Spinal cord (tissue), 10 donors: ENCODE measurements around the gene RTEL1. TPM values are rescaled to one million over a fixed set of nuclear protein-coding genes. Genes with fewer than 3 reads are reported as not detected.

ENCODE experiments used
- DNase-seq, 6 donors: peaks; one replicate each; pipeline versions ENCODE4 v3.0.0 to v3.0.0-alpha.2; 2013 to 2015; ENCODE audit warnings: low spot score in 6 of 6, low read depth in 4 of 6
- H3K27ac ChIP-seq: one replicate; pipeline ENCODE4 v1.5.1; 2013; ENCODE audit warnings: low read depth, low read length, control low read depth
- H3K27me3 ChIP-seq: one replicate; pipeline ENCODE4 v1.6.1; 2013; ENCODE audit warnings: low read length; ENCODE audit not compliant: control insufficient read depth, insufficient read depth
- H3K36me3 ChIP-seq: one replicate; pipeline ENCODE4 v1.6.1; 2013; ENCODE audit warnings: low read length; ENCODE audit not compliant: control insufficient read depth, insufficient read depth
- H3K4me1 ChIP-seq: one replicate; pipeline ENCODE4 v1.6.1; 2013; ENCODE audit warnings: low read length; ENCODE audit not compliant: control insufficient read depth, insufficient read depth
- H3K4me3 ChIP-seq: one replicate; pipeline ENCODE4 v1.5.1; 2013; ENCODE audit warnings: low read depth, low read length, control low read depth
- H3K9me3 ChIP-seq: one replicate; pipeline ENCODE4 v1.6.1; 2013; ENCODE audit warnings: low read length; ENCODE audit not compliant: control insufficient read depth, insufficient read depth
- WGBS: methylation state at CpG from one replicate; pipeline ENCODE4 v1.1.5; 2013; ENCODE audit warnings: missing lambda C conversion rate; ENCODE audit not compliant: insufficient coverage; 5-methylcytosine and 5-hydroxymethylcytosine counted together
- polyA plus RNA-seq, 2 donors: library from polyadenylated mRNA; unstranded; fragments of 120-200 nt; gene quantifications; one replicate each; pipeline ENCODE4 v1.2.1, GENCODE V29; 2013; ENCODE audit not compliant: insufficient read length in 2 of 2
- total RNA-seq, 2 donors: library from RNA; depleted of rRNA in 1 of 2; stranded (reverse); fragments of 120-200 nt in 1 of 2; fragments of >200 nt in 1 of 2; gene quantifications; one replicate each; pipeline versions ENCODE4 v1.2.3 to v1.2.4, GENCODE V29; 2013 to 2014
- donor health status: healthy.

RTEL1 gene
- total and polyA plus RNA-seq, 4 donors, result 8.1 to 29.6 (median 19.3) TPM

- Histone ChIP-seq H3K9me3 (no peaks in the 10 kb centered on the region), H3K4me3 (no peak overlapping the region), H3K36me3 (peaks cover 97% of the 10 kb centered on the region), H3K27me3 (no peaks in the 10 kb centered on the region), H3K4me1 (peaks cover 22% of the 10 kb centered on the region), H3K27ac (no peak overlapping the region)
- 80% methylated on average over 14 of the region's 20 CpGs for WGBS
- no peak for DNase-seq
Measured at GRCh38 chr20:63692436-63693082, 34.4 kb downstream of the RTEL1 start.

GRCh38 chr20:63693083-63693732 lies 35.1 kb downstream of the RTEL1 start:
- Histone ChIP-seq H3K4me3 (no peak overlapping the region), H3K27ac (no peak overlapping the region), H3K27me3 (no peaks in the 10 kb centered on the region), H3K4me1 (peaks cover 24% of the 10 kb centered on the region), H3K36me3 (peaks cover 97% of the 10 kb centered on the region), H3K9me3 (no peaks in the 10 kb centered on the region)
- DNase-seq, result no peak
- 98% methylated on average over 8 of the region's 10 CpGs for WGBS

GRCh38 chr20:63693733-63694583 lies 35.8 kb downstream of the RTEL1 start:
- Histone ChIP-seq H3K27me3 (no peaks in the 10 kb centered on the region), H3K4me3 (no peak overlapping the region), H3K27ac (no peak overlapping the region), H3K4me1 (peaks cover 23% of the 10 kb centered on the region), H3K36me3 (peaks cover 97% of the 10 kb centered on the region), H3K9me3 (no peaks in the 10 kb centered on the region)
- DNase-seq, result no peak
- 98% methylated on average over 21 of the region's 21 CpGs for WGBS

- Histone ChIP-seq H3K27me3 (no peaks in the 10 kb centered on the region), H3K4me1 (peaks cover 25% of the 10 kb centered on the region), H3K9me3 (no peaks in the 10 kb centered on the region), H3K36me3 (peaks cover 97% of the 10 kb centered on the region), H3K4me3 (no peak overlapping the region), H3K27ac (no peak overlapping the region)
- 93% methylated on average over 36 of the region's 37 CpGs for WGBS
- no peak for DNase-seq
Measured at GRCh38 chr20:63694584-63695423, 36.7 kb downstream of the RTEL1 start.

- H3K27ac ChIP-seq, result no peak overlapping the region
- whole genome bisulfite sequencing, result 89% methylated on average over 24 of the region's 25 CpGs
- no peak for DNase-seq
- H3K9me3 ChIP-seq, result no peaks in the 10 kb centered on the region
- H3K4me1 ChIP-seq, result peaks cover 25% of the 10 kb centered on the region
- no peaks in the 10 kb centered on the region for H3K27me3 ChIP-seq
- no peak overlapping the region for H3K4me3 ChIP-seq
- peaks cover 97% of the 10 kb centered on the region for H3K36me3 ChIP-seq
Measured at GRCh38 chr20:63695424-63696305, 37.6 kb downstream of the RTEL1 start.

- Histone ChIP-seq H3K4me3 (no peak overlapping the region), H3K27ac (no peak overlapping the region), H3K4me1 (peaks cover 25% of the 10 kb centered on the region), H3K9me3 (no peaks in the 10 kb centered on the region), H3K27me3 (no peaks in the 10 kb centered on the region), H3K36me3 (peaks cover 97% of the 10 kb centered on the region)
- no peak for DNase-seq
- WGBS, result 19% methylated on average over 6 of the region's 6 CpGs
Measured at GRCh38 chr20:63696306-63696627, 38.2 kb downstream of the RTEL1 start.

- peak within 1 kb of the TSS; percentile 1 for H3K4me3 ChIP-seq
- peaks cover 25% of the 10 kb centered on the region for H3K4me1 ChIP-seq
- WGBS, result 20% methylated on average over 52 of the region's 52 CpGs
- H3K27ac ChIP-seq, result no peak within 1 kb of the TSS
- peak in 1 of 6 donors; percentile 46 for DNase-seq
- peaks cover 97% of the 10 kb centered on the region for H3K36me3 ChIP-seq
- no peaks in the 10 kb centered on the region for H3K9me3 ChIP-seq
- no peaks in the 10 kb centered on the region for H3K27me3 ChIP-seq
Measured at GRCh38 chr20:63696628-63697356, 38.7 kb downstream of the RTEL1 start, which contains the start of gene TNFRSF6B. TNFRSF6B (plus strand) TSS chr20:63696652; CDS start chr20:63696768, 116 bp downstream.

GRCh38 chr20:63697357-63697867 lies 39.3 kb downstream of the RTEL1 start:
- no peak overlapping the region for H3K27ac ChIP-seq

More at GRCh38 chr20:63697357-63697867, 39.3 kb downstream of the RTEL1 start:
- Histone ChIP-seq H3K9me3 (no peaks in the 10 kb centered on the region), H3K4me1 (peaks cover 25% of the 10 kb centered on the region), H3K4me3 (peak overlapping the region; percentile 1), H3K27me3 (no peaks in the 10 kb centered on the region), H3K36me3 (peaks cover 97% of the 10 kb centered on the region)
- 67% methylated on average over 7 of the region's 7 CpGs for WGBS
- no peak for DNase-seq
